Epidermal melanocyte (primary cell): ENCODE data around the gene CCDC174.
"Not testable (repeated sequence)": the region's sequence is repeated elsewhere in the genome, so short reads cannot be mapped to it uniquely, and the experiment has no call there.

ENCODE experiments used
- DNase-seq: peaks from one replicate; pipeline ENCODE4 v3.0.0; 2011; ENCODE audit warnings: low spot score; ENCODE audit not compliant: insufficient read length

CCDC174 gene

DNA sequence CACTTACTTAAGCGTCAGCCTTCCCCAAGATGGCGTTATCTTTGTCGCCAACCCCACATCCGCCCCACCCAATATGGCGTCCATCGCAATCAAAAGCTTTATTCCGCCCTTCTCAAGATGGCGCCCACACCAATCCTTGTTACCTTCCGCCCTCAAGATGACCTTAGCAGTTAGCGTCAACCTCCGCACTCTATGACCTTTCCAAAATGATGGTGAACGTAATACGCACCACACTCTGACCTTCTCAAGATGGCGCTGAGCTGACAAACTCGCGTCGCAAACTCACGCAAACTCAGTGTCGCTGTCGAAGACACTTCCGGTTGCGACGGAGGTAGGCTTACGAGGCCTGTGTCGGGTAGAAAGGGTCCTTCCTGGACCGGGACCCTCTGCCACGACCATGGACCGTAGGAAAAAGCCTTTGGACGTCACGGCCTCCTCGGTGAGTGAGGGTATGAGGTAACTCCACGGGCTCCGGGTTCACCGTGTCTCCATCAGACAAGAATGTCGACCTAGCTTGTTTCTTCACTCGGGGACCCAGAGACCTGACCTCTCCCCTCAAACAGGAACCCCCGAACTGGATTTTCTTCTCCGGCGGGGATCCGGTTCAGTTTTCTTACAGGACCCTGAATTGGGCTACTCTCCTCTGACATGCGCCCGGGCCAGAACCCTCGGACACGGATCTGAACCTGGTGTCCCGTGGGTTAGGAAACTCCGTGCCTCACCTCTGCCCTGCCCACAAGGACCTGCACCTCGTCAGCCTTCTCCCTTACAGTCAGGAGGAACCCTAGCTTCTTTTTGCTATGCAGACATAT is at the start of gene CCDC174:
TSS of gene CCDC174 (plus strand) at position 323 of the 812 bp plus-strand sequence. CDS start at position 398, 75 bp downstream.
- peak; percentile 96 for DNase-seq

DNA sequence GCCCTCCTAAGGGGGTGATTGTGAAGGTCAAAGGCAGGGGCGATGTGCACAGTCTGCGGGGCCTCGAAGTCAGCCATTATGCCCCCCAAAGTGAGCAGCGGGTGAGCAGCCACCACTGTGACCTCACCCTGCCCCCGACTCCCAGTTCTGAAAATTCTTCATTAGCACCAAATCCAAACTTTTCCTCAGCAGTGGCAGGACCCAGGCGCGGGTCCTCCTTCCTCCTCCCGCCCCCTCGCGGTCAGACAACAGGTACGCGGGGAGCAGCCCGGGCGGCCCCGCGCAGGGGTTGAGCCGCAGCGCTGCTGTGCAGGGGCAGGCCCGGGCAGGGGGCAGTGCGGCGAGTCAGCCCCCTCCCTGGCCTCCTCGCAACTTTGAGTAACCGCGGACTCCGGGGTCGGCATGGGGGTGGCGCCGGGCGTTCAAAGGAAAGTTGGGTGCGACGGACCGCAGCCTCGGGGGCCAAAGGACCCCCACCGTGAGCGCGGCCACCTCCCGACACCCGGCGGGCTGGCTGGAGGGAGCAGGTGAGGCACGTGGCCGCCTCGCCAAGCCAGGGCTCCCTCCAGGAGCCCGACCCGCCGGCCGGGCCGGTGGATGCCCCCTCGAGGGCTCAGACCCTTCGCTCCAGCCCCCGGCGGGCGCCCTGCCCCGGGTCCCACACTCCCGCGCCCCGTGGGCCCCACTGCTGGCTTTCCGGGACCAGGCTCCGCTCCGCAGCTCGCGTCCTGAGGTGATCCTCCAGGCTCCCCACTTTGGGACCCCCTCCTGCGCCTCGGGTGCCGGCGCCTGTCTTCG is 49.4 kb upstream of the CCDC174 start:
- no peak for DNase-seq

DNA sequence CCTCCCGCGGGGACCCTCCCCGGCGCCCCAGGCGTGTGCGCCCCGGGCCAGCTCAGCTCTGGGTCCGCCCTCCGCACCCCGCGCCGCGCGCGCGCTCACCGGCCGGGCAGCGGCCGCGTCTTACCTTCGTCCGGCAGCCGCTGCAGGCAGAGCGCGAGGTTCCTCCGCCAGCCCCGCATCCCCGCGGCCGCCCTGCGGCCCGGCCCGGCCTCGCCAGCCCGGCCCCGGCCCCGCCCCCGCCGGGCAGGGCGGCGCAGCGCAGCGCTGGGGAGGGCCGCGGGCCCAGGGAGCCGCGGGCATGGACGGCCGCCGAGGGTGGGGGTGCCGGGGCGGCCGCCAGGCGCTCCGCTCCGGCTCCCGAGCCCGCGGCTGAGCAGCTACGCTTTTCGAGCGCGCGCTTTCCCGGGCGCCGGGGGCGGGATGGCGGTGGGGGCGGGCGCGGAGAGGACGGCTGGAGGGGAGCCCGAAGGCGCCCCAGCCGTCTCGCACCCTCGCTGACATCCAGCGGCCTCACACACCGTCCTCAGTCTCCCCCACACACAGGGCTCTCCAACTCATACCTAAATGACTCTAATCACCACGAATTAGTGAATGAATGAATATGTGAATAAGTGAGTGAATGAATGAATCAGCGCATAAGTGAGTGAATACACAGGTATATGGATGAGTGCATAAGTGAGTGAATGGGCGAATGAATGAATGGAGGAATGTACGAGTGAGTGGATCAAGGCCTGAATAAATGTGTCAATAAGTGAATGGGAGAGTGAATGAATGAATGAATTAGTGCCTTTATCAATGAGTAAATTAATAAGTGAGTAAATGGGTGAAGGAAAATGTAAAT is 48.5 kb upstream of the CCDC174 start:
- no peak for DNase-seq

DNA sequence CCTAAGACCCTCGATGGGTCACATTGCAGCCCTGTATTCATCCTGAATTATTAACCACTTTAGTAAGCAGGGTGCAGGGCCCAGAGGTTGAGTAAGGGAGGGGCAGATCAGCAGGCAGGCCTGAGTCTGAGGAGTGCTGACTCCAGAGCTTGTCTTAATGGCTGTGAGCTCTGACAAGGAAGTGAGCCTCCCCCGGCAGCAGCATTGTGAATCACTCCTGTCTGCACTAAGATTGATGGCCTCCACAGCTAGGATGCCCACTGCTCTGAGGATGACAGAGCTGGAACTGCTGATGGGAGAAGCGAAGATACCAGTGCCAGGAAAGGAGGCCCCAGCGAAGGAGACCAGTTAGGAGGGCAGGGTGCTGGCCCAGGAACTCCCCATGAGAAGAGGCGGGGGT is 46.5 kb upstream of the CCDC174 start:
- DNase-seq = no peak

DNA sequence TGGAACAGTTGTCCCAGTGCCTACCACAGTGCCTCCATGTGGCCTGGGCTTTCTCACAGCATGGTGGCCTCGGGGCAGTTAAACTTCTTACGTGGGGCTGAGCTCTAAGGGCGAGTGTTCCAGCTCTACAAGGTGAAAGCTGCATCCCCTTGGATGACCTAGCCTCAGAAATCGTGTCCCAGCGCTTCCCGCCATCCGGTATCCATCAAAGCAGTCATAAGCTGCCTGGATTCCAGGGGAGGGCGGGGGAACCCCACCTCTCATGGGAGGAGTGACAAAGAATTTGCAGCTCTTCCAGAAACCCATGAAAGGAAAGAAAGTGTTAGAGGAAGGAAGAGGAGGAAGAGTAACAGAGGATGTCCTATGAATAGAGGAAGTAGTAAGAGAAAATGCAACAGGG is 45.8 kb upstream of the CCDC174 start:
- no peak for DNase-seq

DNA sequence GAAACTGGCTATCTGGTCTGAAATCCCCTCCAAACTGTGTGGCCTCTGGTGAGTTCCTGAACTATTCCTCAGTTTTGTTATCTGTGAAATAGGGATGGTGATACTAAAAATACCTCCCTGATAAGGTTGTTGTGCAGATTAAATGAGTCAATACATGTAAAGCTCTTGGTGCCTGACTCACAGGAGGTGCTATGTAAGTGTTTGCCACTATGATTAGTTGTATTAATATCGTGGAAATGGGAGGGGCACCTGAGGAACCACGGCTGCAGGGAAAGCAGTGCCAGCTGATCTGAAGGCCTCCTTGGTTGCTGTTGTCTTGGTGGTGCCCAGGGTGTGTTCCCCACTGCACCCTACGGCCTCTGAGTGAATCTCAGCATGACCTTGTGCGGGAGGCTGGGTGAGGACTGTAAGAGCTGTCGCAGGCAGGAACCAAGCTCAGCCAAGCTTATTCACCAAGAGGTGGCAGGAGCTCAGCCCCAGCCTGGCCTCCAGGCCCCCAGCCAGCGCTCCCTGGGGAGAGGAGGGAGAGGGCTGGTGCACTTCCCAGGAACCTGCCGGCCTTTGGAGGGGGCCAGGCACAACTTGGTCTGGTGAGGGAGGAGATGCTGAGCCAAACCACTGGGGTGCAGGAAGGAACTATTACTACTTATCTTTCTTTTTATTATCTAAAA is 44.8 kb upstream of the CCDC174 start:
- no peak for DNase-seq

DNA sequence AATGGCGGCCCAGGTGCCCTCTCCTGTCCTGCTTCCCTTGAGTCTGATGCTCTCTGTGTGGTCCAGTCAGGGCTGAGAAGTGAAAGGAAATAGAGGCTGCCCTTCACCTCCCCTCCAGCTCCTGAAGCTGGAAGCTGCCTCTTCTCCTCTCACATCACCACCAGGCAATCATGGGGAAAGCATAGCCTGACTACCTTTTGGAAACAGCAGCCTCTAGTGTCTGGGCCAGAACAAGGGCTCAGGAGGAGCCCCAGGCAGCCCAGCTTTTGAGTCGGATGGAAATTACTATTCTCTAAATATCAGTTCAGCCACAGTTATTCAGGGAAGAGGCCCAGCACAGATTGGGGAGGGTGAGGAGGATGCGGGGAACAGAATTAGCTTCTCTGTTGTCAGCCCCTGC is 43.3 kb upstream of the CCDC174 start:
- DNase-seq = no peak

DNA sequence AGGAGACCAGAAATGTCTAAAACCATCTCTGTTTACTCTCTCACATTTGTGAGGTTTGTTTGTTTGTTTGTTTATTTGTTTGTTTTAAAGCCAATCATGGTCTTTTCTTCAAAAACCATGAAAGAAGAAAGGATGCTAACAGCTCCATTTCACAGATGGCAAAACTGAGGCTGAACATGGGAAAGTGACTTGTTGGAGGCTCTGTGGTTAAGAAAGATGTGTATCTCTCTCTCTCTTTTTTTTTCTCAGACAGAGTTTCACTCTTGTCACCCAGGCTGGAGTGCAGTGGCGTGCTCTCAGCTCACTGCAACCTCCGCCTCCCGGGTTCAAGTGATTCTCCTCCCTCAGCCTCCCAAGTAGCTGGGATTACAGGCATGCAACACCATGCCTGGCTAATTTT is 42.5 kb upstream of the CCDC174 start:
- not testable (repeated sequence) for DNase-seq

DNA sequence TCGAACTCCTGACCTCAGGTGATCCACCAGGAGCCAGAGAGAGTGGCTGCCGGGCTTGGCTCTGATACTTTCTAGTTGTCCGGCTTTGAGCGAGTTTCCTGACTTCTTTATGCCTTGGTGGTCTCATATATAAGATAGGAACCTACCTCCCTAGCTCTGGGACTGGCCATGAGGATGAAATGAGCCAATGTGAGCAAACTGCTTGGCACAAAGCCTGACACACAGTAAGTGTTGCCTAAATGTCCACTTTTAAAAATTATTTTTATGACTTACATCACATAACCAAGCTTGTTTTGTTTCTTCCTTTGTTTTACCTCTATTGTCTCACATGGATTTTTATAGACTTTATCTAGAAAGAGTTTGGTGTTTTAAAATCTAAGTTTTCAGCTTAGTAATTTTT is 42.1 kb upstream of the CCDC174 start:
- DNase-seq = no peak

DNA sequence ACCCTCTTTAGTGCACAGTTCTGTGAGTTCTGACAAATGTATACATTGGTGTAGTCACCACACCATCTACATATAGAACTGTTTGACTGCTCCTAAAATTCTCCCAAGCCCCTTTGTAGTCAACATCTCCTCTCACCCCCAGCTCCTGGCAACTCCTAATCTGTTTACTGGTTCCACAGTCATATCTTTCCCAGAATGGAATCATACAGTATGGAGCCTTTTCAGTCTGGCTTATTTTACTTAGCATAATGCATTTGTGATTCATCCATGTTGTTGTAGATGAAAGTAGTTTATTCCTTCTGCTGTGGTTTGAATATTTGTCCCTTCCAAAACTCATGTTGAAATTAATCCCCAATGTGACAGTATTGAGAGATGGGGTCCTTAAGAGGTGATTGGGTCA is 41.6 kb upstream of the CCDC174 start:
- DNase-seq = no peak

DNA sequence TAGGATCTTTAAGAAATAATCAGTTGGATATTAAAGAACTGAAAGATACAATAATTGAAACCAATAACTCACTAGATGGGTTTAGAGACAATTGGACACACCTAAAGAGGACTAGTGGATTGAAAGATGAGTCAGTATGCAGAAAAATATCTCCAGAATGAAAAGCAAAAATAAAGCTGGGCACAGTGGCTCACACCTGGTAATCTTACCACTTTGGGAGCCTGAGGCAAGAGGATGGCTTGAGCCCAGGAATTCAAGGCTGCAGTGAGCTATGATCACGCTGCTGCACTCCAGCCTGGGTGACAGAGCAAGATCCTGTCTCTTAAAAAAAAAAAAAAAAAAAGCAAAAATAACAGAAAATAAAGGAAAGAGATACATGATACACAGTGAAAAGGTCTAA is 37.4 kb upstream of the CCDC174 start:
- no peak for DNase-seq

DNA sequence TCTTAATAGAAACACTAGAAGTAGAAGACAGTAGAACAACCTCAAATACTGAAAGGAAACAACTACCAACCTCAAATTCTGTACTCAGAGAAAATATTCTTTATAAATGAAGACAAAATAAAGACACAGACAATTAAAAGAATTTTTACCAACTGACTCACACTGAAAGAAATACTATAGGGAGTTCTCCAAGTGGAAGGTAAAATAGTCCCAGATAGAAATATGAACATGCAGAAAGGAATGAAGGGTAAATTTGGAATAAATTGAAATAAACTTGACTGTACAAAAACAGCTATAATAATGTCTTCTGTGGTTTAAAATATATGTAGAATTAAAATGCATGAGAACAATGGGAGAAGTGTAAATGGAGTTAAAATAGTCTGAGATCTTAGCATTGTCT is 36.7 kb upstream of the CCDC174 start:
- no peak for DNase-seq

DNA sequence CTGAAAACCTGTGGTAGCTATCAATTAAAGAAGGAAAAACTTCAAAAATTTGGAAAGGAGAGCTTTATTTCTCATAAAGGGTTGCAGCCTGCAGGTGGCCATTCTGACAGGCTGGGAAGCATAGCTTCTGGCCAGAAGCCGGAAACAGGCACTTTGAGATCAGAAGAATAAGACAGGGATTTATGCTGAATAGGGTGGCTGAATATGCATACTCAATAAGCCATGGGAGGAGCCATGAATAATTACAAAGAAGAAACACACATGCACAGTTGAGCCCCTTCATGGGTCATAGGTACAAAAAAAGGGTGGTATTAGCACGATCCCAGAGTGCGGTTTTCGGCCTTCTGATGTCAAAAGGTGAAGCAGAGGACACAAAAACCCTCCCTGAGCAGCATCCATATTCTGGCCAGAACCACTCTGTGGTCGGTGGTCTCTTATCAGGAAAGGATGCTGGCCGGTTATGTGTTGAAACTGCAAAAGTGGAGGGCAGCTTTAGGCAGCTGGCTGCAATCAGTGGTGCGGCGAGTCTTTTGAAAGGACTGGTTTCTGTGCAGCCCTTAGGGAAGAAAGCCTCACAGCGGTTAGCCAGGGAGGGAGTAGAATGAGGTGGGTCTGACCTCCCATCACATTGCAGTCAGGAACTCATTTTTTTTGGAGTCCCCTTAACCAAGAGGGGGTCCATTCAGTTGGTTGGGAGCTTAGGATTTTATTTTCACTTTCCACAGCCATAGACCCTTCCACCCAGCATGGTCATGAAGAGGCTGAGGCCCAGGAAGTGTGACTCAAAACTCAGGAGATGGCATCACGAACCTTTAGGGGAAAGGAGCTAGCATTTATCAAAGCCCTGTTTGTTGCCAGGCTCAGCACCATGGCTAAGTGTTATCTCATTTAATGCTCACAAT is 34.7 kb upstream of the CCDC174 start:
- DNase-seq = no peak

DNA sequence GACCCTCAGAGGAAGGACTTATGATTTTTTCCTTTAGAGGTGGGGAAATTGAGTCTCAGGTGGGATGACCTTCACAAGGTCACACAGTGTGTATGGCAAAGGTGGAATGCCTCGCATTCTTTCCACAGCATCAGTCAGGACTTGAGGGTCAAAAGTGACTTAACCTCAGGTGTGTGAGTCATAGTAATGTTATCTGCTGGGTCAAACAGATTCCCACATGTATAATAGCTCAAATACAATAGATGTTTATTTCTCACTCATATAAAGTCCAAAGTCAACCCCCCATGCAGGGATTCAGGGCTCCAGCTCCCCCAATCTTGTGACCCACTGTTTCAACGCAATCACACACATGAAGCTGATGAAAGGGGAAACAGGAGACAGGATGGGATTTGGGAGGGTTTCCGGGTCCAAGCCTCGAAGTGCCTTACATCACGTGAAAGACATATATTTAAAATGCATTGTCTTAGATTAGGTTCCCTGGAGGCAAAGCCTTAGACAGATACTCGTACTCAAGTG is 34.0 kb upstream of the CCDC174 start:
- DNase-seq = no peak

DNA sequence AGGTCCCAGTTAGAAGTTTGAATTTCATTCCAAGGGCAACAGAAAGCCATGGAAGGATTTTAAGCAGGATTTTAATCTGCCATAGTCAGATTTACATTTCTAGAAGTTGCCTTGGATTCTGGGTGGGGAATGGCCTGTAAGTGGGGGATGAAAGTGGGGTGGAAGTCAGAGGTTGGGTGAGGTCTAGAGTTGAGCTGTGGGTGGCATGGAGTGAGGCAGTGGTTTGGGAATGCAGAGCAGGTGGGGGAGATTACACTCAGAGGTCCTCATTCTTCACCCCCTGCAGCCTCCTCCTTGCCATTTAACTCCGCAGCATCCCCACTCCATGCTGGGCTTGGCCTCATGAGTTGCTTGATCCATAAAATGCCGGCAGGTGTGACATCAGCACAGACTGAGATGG is 32.0 kb upstream of the CCDC174 start:
- no peak for DNase-seq

DNA sequence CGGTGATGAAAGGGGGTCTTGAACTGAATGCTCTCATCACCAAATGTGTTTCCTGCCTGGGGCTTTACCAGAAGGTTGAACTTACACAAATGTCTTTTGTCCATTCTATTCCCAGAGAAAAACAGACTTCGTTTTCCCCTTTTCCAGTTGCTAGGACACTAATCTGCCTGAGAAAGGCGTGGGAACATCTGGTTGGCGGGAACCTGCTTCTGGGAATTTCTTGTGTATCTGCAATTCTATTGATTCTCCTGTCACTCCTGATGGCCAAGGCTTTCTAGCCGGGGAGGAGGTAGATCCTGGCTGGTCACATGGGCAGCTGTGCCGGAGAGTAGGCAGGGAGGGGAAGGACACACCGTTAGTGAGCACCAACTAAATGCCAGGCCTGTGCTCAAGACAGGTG is 31.1 kb upstream of the CCDC174 start:
- no peak for DNase-seq

DNA sequence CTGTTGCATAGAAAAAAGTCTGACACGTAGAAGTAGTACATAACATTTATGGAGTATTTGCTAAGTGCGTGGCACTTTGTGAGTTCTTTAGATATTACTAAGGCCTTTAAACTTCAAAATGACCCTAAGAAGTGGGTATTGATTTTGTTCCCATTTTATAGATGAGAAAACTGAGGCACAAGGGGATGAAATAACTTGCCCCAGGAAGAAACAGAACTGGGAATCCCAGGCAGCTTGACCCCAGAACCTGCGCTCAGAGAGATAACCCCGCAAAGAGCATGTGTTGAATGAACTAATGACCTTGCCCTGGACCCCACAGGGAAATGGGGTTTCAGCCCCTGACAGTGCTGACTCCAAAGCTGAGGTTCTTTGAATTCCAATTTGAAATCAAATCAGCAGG is 30.5 kb upstream of the CCDC174 start:
- no peak for DNase-seq

DNA sequence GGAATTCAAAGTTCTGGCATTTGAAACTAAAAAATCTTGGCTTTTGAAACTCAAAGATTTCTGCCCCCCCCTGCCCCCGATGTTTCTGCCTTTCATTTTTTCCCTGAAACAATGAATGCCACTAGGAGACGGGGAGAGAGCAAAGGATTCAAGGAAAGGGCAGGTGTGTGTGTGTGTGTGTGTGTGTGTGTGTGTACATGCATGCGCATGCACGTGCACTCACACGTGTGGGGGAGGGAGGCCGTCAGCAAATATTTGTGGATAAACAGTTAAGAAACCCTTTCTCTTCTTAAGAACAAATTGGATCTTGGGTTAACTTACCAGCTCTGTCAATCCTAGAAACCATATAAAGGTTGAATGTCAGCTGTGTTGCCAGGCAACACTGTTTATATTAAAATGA is 29.2 kb upstream of the CCDC174 start:
- DNase-seq = no peak

DNA sequence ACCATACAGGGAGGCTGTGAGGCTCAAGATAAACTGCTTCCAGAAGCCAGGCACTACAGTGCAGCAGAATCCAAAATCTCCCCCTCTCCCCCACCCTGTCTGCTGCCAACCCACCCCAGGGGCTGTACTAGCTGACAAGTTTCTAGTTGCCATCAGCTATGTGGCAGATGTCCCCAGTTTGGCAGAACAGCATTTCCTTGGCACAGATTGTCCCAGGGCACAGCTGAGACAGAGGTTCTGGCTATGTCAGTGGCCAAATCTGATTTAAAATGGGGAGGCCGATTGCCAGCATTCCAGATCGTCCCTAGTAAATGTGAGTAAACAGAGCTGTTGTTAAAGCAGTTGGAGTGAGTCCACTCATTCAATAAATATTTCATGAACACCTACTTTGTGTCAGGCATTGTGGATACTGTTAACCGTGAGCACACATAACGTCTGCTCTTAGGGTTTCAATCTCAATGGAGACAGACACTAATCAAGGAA is 28.0 kb upstream of the CCDC174 start:
- DNase-seq = no peak

DNA sequence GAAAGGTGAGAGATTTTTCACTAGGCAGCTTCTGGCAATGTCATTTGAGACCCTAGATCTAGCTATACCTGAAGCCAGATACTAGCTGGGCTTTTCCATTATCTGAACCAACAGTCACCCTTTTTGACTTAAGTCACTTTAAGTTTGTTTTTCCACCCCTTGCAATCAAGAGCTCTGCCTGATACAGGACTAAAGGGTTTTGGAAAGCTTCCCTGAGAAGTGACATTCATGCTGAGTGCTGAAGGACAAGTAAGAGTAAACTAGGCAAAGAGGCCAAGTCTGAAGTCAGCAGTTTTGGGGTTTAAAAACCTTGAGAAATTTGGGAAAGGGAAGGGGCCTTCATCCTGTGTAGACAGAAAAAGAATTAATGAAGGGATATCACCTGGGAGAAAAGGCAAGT is 27.1 kb upstream of the CCDC174 start:
- DNase-seq = no peak
